Bronchial epithelial cell (primary cell): ENCODE measurements around the gene H6PD. TPM values are rescaled to one million over a fixed set of nuclear protein-coding genes. Genes with fewer than 3 reads are reported as not detected.

Experiments used
- DNase-seq: peaks from one replicate; pipeline ENCODE4 v3.0.0-alpha.2; 2010; ENCODE audit warnings: low read depth
- FAIRE-seq: peaks from 2 replicates; lab custom pipeline; 2011; peaks lifted over from hg19 to GRCh38; lab: Jason Lieb, UNC
- H3K27me3 ChIP-seq: 2 replicates; pipeline ENCODE4 v1.5.1; 2011; ENCODE audit warnings: low read length; ENCODE audit not compliant: control insufficient read depth, insufficient read depth
- H3K36me3 ChIP-seq: 2 replicates; pipeline ENCODE4 v1.5.1; 2011; ENCODE audit warnings: low read length; ENCODE audit not compliant: control insufficient read depth, insufficient read depth
- H3K4me3 ChIP-seq: 2 replicates; pipeline ENCODE4 v1.5.1; 2011; ENCODE audit warnings: mild to moderate bottlenecking, low read depth, low read length, control low read depth
- total RNA-seq: library from RNA; depleted of rRNA; stranded (reverse); fragments of >200 nt; gene quantifications from 2 replicates; pipeline ENCODE4 v1.2.1, GENCODE V29; 2014
- TF ChIP-seq, protein P1 (sequence below): IDR thresholded peaks from 2 replicates; pipeline ENCODE4 v1.5.1; 2011; ENCODE audit warnings: mild to moderate bottlenecking, moderate library complexity, low read length, control low read depth, inconsistent platforms; ENCODE audit not compliant: insufficient read depth, severe bottlenecking

H6PD gene
- total RNA-seq, 1 donor from 2014 or later = 5.5 TPM

DNA sequence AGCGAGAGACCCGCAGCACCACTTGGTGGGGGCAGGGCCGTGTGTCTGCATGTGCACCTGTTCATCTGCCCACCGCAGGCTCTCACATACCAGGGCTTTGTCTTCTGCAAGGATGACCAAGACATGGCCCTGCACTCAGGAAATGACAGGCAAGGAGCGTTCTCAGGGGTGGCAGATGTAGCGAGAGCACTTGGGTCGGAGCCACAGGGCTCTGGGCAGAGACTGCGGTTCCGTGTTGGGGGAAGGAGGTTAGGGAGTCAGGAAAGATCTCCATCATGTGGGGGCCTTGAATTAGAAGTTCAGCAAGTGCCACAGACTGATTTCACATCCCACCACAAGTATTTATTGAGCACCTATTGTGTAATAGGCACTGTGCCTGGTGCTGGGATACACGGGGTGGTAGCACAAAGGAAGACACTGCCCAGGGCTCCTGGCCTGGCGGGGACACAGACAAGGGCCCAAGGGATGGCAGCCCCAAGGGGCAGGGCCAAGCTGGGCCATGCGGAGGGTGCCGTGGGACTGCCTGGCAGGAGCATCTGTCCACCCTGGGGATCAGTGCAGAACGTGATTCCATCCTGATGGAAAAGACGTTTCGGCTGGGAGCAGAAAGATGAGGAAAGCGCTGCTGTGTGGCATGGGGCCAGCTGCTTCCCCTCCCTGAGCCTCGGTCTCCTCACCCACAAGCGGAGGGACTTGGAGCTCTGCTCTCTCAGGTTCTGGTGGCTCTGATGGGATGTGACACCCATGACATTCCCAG is 46.7 kb downstream of the H6PD start:
- Histone ChIP-seq H3K36me3 (no peaks in the 10 kb centered on the region), H3K4me3 (no peak overlapping the region), H3K27me3 (no peaks in the 10 kb centered on the region)
- DNase-seq (no peak), FAIRE-seq (peak; percentile 55)
- TF ChIP-seq, protein P1, sequence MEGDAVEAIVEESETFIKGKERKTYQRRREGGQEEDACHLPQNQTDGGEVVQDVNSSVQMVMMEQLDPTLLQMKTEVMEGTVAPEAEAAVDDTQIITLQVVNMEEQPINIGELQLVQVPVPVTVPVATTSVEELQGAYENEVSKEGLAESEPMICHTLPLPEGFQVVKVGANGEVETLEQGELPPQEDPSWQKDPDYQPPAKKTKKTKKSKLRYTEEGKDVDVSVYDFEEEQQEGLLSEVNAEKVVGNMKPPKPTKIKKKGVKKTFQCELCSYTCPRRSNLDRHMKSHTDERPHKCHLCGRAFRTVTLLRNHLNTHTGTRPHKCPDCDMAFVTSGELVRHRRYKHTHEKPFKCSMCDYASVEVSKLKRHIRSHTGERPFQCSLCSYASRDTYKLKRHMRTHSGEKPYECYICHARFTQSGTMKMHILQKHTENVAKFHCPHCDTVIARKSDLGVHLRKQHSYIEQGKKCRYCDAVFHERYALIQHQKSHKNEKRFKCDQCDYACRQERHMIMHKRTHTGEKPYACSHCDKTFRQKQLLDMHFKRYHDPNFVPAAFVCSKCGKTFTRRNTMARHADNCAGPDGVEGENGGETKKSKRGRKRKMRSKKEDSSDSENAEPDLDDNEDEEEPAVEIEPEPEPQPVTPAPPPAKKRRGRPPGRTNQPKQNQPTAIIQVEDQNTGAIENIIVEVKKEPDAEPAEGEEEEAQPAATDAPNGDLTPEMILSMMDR = no peak

GRCh38 chr1:9281908-9282695 is 47.5 kb downstream of the H6PD start:
- DNase-seq (no peak), FAIRE-seq (no peak)
- no peak overlapping the region for H3K4me3 ChIP-seq
- TF ChIP-seq, protein P1 = no peak
- no peaks in the 10 kb centered on the region for H3K27me3 ChIP-seq
- no peaks in the 10 kb centered on the region for H3K36me3 ChIP-seq

GRCh38 chr1:9282696-9282955 is 48.1 kb downstream of the H6PD start:
- H3K36me3 ChIP-seq = no peaks in the 10 kb centered on the region
- no peak for FAIRE-seq
- no peak overlapping the region for H3K4me3 ChIP-seq
- H3K27me3 ChIP-seq = no peaks in the 10 kb centered on the region
- TF ChIP-seq, protein P1 = no peak
- no peak for DNase-seq

- H3K36me3 ChIP-seq = no peaks in the 10 kb centered on the region
- H3K4me3 ChIP-seq = no peak overlapping the region
- H3K27me3 ChIP-seq = no peaks in the 10 kb centered on the region
- DNase-seq (no peak), FAIRE-seq (no peak)
- TF ChIP-seq, protein P1 = no peak
Measured at GRCh38 chr1:9284061-9284460, 49.5 kb downstream of the H6PD start.

GRCh38 chr1:9286556-9286955 is 52.0 kb downstream of the H6PD start:
- FAIRE-seq = no peak
- no peaks in the 10 kb centered on the region for H3K36me3 ChIP-seq
- no peak overlapping the region for H3K4me3 ChIP-seq
- TF ChIP-seq, protein P1 = no peak
- DNase-seq = no peak
- H3K27me3 ChIP-seq = no peaks in the 10 kb centered on the region
